ENCODE measurements around the gene FABP6. TPM values are rescaled to one million over a fixed set of nuclear protein-coding genes. Genes with fewer than 3 reads are reported as not detected.

Gene FABP6
- total RNA-seq, 1 experiment from 2014 or later = 46.5 TPM

DNA sequence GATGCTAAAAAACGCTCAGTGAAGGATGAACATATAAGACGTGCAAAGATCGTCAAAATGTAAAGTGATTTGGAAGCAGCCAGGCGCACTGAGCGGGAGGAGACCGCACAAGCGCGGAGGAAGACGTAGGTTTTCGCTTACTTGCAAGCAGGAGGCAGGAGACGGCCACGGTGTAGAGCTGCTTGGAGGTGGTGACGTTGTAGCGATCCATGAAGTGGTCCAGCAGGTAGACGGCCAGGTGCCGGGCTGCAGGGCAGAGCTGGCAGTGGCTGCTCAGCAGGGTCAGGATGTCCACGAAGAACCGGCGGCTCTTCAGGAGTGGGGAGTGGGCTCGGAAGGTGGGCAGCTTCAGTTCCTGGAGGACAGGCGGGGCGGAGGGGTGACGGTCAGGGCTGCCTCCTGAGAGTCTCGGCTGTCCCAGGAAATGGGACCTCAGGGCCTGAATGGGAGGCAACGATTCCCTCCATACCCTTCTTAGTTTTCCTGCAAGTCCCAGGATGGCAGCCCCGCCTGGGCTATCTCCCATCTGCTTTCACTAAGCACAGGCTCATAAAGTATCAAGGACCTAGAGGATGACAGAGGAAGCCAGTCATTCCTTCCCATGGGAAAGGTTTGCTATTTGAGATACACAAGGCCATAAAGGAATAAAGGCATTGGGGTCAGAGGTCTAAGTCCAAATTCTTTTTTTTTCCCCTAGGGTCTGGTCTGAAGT is 51.2 kb downstream of the FABP6 start:
- DNase-seq (ENCODE audit: low read depth) = no peak
- in situ Hi-C loops (cut with HindIII; ENCODE audit: low pct_unique_long_range_greater_than_20kb, low sequenced_read_pairs) = no loop called here

DNA sequence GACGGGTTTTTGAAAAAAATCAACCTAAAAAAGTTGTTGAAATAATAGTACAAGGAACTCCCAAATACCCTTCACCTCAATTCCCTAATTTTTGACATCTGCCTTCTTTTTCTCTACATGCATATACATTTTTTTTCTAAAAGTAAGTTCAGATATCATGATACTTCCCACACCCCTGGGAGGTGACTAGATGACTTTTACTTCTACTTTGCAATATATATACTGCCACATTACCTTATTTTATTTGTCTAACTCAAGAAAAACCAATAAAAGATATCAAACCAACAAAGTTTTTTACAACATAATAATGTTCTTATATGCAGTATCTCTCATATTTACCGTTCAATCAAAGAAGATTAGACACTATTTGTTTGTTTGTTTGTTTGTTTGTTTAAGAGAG is 52.0 kb downstream of the FABP6 start:
- no peak for DNase-seq (ENCODE audit: low read depth)

DNA sequence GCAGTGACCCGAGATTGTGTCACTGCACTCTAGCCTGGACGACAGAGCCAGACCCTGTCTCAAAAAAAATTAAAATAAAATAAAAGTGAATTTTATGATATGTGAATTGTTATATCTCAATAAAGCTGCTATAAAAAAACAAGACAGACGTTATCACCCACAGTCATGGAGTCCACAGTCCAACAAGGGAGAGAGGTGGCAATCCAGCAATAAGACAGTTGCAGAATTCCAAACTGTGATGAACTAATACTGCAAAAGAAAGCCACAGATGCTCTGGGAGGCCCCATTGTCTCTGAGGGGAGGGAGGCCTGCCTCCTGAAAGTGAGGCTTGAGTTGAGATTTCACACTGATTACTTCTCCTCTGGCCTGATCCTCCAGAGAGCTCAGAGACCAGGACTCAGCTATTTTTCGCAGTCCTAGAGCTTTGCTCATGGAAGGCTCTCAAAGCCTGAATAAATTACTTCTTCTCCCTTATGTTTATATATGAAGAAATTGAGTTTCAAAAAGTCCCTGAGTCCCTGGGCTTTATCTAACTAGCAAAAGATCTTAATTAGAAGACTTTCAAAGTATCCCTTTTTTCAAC is 55.1 kb downstream of the FABP6 start:
- no peak for DNase-seq (ENCODE audit: low read depth)
- in situ Hi-C loops (cut with HindIII; ENCODE audit: low pct_unique_long_range_greater_than_20kb, low sequenced_read_pairs) = no loop called here

More for the DNA sequence above, 52.0 kb downstream of the FABP6 start:
- in situ Hi-C loops (cut with HindIII; ENCODE audit: low pct_unique_long_range_greater_than_20kb, low sequenced_read_pairs) = no loop called here

DNA sequence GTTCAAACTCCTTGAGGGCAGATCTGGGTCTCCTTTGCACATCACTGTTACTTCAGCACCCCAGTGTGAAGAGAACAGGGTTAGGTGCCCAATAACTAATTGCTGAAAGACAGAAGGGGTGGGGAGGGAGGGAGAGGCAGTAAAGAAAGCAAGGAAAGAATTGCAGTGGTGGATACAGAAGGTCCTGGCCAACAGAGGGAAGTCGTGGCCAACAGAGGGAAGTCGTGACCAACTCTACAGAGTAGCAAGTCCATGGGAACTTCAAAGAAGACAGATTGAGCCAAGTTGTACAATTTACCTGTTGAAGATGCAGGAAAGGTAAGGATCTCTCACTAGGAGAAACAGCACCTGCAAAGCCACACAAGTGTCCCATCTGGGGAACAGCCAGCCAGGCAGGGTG is 56.0 kb downstream of the FABP6 start:
- no peak for DNase-seq (ENCODE audit: low read depth)
- in situ Hi-C loops (cut with HindIII; ENCODE audit: low pct_unique_long_range_greater_than_20kb, low sequenced_read_pairs) = no loop called here

DNA sequence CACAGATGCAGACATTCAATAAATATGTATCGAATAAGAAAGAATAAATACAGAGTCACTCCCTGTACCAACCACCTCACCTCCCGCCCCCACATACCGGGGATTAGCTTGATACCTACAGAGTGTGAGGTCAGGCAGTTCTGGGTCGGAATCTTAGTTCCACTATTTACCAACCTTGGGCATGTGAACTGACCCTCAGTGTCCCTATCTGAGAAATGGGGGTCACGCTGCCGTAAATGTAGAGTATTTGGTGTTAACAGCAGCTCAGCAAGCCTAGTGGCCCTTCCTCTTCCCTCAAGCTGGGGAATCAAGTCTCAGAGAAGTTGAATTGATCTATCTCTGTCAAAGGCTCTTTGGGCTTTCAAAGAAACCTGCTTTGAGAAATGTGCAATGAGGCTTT is 57.6 kb downstream of the FABP6 start:
- in situ Hi-C loops (cut with HindIII; ENCODE audit: low pct_unique_long_range_greater_than_20kb, low sequenced_read_pairs) = no loop called here
- DNase-seq (ENCODE audit: low read depth) = no peak

DNA sequence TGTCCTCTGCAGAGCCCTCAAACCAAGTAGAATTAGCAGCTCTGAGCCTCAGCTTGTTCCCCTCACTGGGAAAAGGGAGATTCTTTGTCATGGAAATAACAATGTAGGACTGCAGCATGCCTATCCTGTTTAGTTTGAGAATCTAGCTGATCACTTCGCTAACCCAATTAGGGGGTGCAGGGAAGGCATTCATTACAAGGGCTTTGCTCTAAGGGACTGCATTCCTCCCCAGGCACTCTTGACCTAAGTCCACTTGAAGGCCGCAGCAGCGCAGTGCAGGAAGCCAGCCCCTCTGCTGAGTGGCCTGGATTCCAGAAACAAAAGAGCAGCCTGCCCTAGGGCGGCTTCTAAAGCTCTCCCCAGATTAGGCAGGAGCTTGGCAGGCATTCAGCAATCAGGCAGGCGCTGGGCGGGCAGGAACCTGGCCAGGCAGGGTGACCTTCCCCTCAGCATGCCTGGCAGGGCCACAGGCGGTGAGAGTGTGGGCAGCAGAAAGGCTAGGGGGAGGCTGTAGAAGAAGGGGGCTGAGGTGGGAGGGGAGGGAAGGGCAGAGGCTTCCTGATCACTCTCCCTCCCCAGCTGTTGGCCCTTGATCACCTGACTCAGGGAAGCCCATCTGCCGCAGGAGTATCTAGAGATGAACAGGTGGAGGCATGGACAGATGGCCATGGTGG is 58.2 kb downstream of the FABP6 start:
- in situ Hi-C loops (cut with HindIII; ENCODE audit: low pct_unique_long_range_greater_than_20kb, low sequenced_read_pairs) = no loop called here
- no peak for DNase-seq (ENCODE audit: low read depth)

Other genes with a start within 250 kb of the FABP6 start
- 30.5 and 39.1 TPM in 2 replicates for gene TTC1, start 220.4 kb upstream of the FABP6 start, total RNA-seq (2014; rRNA removed; shearing (Covaris generic); ENCODE audit: low replicate concordance)
- 16.2 and 31.2 TPM in 2 replicates for gene PWWP2A, start 110.1 kb upstream of the FABP6 start, total RNA-seq (2014; rRNA removed; shearing (Covaris generic); ENCODE audit: low replicate concordance)
- 4.6 and 5.1 TPM in 2 replicates for gene CCNJL, start 83.1 kb downstream of the FABP6 start, total RNA-seq (2014; rRNA removed; shearing (Covaris generic); ENCODE audit: low replicate concordance)
- gene C1QTNF2, start 141.1 kb downstream of the FABP6 start, total RNA-seq (2014; rRNA removed; shearing (Covaris generic); ENCODE audit: low replicate concordance) = not detected in 2 replicates
- gene FAM200C, start 170.5 kb downstream of the FABP6 start, total RNA-seq (2014; rRNA removed; shearing (Covaris generic); ENCODE audit: low replicate concordance) = 7.6 and 8.3 TPM in 2 replicates
- 73.8 and 114 TPM in 2 replicates for gene SLU7, start 189.6 kb downstream of the FABP6 start, total RNA-seq (2014; rRNA removed; shearing (Covaris generic); ENCODE audit: low replicate concordance)
- 973 and 1,427 TPM in 2 replicates for gene PTTG1, start 192.3 kb downstream of the FABP6 start, total RNA-seq (2014; rRNA removed; shearing (Covaris generic); ENCODE audit: low replicate concordance)